ENCODE results near the gene PTGER1. TPM values are rescaled to one million over a fixed set of nuclear protein-coding genes. Genes with fewer than 3 reads are reported as not detected.

PTGER1 gene
- 1.2 TPM in 1 of 2 replicates, not detected in the other for total RNA-seq (2014; rRNA removed; shearing (Covaris generic))
- polyA plus RNA-seq (2016; fragmentation: Nextera tagmentation; extraction: Ambion mirVana) = 0.56 and 0.57 TPM in 2 replicates
- long read RNA-seq = 0 reads

GRCh38 chr19:14475251-14476073 lies at the start of gene PTGER1:
TSS of gene PTGER1 (minus strand) at chr19:14475354. CDS start at chr19:14474320, 1,034 bp downstream.
- Mint-ChIP-seq H3K9me3 (no peaks in the 10 kb centered on the region), H3K36me3 (ENCODE audit: low read depth) (peaks cover 13% of the 10 kb centered on the region), H3K4me1 (peaks cover 32% of the 10 kb centered on the region), H3K27me3 (ENCODE audit: insufficient read depth, low read depth, poor library complexity) (peaks cover 23% of the 10 kb centered on the region), H3K4me3 (no peak within 1 kb of the TSS; the same call in 2 of the 3 replicates), H3K27ac (no peak within 1 kb of the TSS)
- no peak within 1 kb of the TSS for H3K27ac ChIP-seq (ENCODE audit: low read depth)
- peaks cover 11% of the 10 kb centered on the region for H3F3A ChIP-seq (replicated peaks; ENCODE audit: low read depth)
- peak within 1 kb of the TSS; percentile 43; the same call in 1 of the 2 replicates for H3K4me3 ChIP-seq
- H3K9me2 ChIP-seq (ENCODE audit: insufficient read depth) = no peaks in the 10 kb centered on the region
- peaks cover 5% of the 10 kb centered on the region; the same call in 1 of the 2 replicates for H3K36me3 ChIP-seq (ENCODE audit: insufficient read depth)
- peaks cover 18% of the 10 kb centered on the region for H3K27me3 ChIP-seq (ENCODE audit: insufficient read depth)
- H3K4me2 ChIP-seq = peak within 1 kb of the TSS; percentile 75
- ATAC-seq = peak; percentile 16
- no peak within 1 kb of the TSS for H2AFZ ChIP-seq
- peak; percentile 78 for DNase-seq (ENCODE audit: low spot score)
- no peaks in the 10 kb centered on the region for H3K79me2 ChIP-seq (replicated peaks; ENCODE audit: insufficient read depth)
- peaks cover 12% of the 10 kb centered on the region for H3K4me1 ChIP-seq (ENCODE audit: insufficient read depth)
- peak; percentile 47 to 66 for TF ChIP-seq CTCF (conservative IDR thresholded peaks at IDR 0.05; ENCODE audit: low read depth in 2 of 2)
- TF ChIP-seq ZNF331 (CRISPR knock-in tag; IDR thresholded peaks at IDR 0.05; ENCODE audit: low read depth) = no peak
- no peaks in the 10 kb centered on the region; the same call in 1 of the 2 replicates for H4K20me1 ChIP-seq (replicated peaks; ENCODE audit: insufficient read depth)

- no peak for DNase-seq (ENCODE audit: low spot score)
- H3K36me3 Mint-ChIP-seq (ENCODE audit: low read depth) = peaks cover 19% of the 10 kb centered on the region
- H3K9me3 Mint-ChIP-seq = no peaks in the 10 kb centered on the region; the same call in 2 of the 3 replicates
- H3K27ac ChIP-seq (ENCODE audit: low read depth) = no peak overlapping the region
- H3K4me2 ChIP-seq = no peak overlapping the region
- H3K79me2 ChIP-seq (replicated peaks; ENCODE audit: insufficient read depth) = peaks cover 26% of the 10 kb centered on the region
- no peak overlapping the region for H3K4me3 Mint-ChIP-seq
- H2AFZ ChIP-seq = no peak overlapping the region
- H3K4me1 Mint-ChIP-seq = peaks cover 23% of the 10 kb centered on the region
- H3K4me1 ChIP-seq (ENCODE audit: insufficient read depth) = peaks cover 11% of the 10 kb centered on the region; the same call in 1 of the 2 replicates
- peaks cover 12% of the 10 kb centered on the region for H3F3A ChIP-seq (replicated peaks; ENCODE audit: low read depth)
- peaks cover 12% of the 10 kb centered on the region; the same call in 1 of the 2 replicates for H4K20me1 ChIP-seq (replicated peaks; ENCODE audit: insufficient read depth)
- H3K27ac Mint-ChIP-seq = no peak overlapping the region
- peaks cover 12% of the 10 kb centered on the region for H3K27me3 Mint-ChIP-seq (ENCODE audit: insufficient read depth, low read depth, poor library complexity)
- no peak for ATAC-seq
- no peaks in the 10 kb centered on the region for H3K27me3 ChIP-seq (ENCODE audit: insufficient read depth)
- H3K4me3 ChIP-seq = no peak overlapping the region
- no peaks in the 10 kb centered on the region for H3K9me2 ChIP-seq (ENCODE audit: insufficient read depth)
- peaks cover 3% of the 10 kb centered on the region; the same call in 1 of the 2 replicates for H3K36me3 ChIP-seq (ENCODE audit: insufficient read depth)
- TF ChIP-seq CTCF (conservative IDR thresholded peaks at IDR 0.05; ENCODE audit: low read depth in 2 of 2) = no peak
- TF ChIP-seq ETS1 (IDR thresholded peaks at IDR 0.05) = no peak
- no peak for TF ChIP-seq STAT1 (IDR thresholded peaks at IDR 0.05; ENCODE audit: unreplicated experiment)
- TF ChIP-seq POLR2AphosphoS5 (IDR thresholded peaks at IDR 0.05; ENCODE audit: low read depth) = no peak
- TF ChIP-seq NANOG (IDR thresholded peaks at IDR 0.05; ENCODE audit: borderline replicate concordance) = no peak
- TF ChIP-seq EZH2 (IDR thresholded peaks at IDR 0.05; ENCODE audit: low read depth, unreplicated experiment) = no peak
- no peak for TF ChIP-seq EZH2phosphoT487 (IDR thresholded peaks at IDR 0.05; ENCODE audit: unreplicated experiment)
- no peak for TF ChIP-seq JUNB (IDR thresholded peaks at IDR 0.05; ENCODE audit: unreplicated experiment)
- no peak for TF ChIP-seq REST (IDR thresholded peaks at IDR 0.05; ENCODE audit: unreplicated experiment)
- no peak for TF ChIP-seq CREB1 (CRISPR knock-in tag; IDR thresholded peaks at IDR 0.05; ENCODE audit: low read depth)
- TF ChIP-seq ZNF331 (CRISPR knock-in tag; IDR thresholded peaks at IDR 0.05; ENCODE audit: low read depth) = no peak
Measured at GRCh38 chr19:14520543-14520942, 45.4 kb upstream of the PTGER1 start.

Data from GM23338 (cell line).